ENCODE data around the gene KLF16.

The KLF16 gene

DNA sequence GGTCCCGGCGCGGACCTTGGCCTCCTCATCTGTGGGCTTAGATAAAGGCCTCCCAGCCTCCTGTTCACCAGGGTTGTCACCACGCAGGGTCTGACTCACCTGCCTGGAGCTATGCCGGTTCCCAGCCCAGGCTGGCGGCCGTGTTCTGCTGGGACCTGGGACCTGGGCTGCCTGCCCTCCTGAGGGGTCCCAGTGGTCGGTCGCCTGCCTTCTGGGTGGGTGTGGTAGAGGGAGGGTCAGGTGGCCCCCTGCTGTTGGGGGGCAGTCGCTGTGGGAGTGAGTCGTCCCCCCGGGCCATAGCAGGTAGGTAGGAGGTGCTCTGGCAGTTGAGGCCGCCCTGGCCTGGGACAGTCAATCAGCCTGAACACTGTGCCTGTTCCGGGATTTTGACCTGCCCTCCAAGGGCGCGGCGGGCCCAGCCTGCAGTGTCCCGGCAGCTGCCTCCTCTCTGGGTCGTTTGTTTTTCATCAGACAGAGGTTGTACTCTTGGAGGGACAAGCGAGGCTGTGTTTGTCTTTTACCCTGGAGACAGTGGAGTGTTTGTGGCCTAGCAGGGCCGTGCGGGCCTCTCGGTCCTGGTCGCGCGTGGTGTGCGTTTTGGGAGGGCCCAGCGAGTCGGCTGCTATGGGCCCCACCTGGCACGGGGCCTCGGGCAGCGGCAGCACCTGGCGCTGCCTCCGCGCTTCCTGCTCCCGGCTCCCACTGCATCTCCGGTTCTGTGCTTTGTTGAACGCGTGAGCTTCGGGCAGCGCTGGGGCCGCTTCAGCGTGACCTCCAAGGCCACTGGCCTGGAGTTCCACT is 44.4 kb upstream of the KLF16 start:
- TF ChIP-seq ZFX (IDR thresholded peaks at IDR 0.05; ENCODE audit: borderline replicate concordance) = no peak
- TF ChIP-seq, protein P1, sequence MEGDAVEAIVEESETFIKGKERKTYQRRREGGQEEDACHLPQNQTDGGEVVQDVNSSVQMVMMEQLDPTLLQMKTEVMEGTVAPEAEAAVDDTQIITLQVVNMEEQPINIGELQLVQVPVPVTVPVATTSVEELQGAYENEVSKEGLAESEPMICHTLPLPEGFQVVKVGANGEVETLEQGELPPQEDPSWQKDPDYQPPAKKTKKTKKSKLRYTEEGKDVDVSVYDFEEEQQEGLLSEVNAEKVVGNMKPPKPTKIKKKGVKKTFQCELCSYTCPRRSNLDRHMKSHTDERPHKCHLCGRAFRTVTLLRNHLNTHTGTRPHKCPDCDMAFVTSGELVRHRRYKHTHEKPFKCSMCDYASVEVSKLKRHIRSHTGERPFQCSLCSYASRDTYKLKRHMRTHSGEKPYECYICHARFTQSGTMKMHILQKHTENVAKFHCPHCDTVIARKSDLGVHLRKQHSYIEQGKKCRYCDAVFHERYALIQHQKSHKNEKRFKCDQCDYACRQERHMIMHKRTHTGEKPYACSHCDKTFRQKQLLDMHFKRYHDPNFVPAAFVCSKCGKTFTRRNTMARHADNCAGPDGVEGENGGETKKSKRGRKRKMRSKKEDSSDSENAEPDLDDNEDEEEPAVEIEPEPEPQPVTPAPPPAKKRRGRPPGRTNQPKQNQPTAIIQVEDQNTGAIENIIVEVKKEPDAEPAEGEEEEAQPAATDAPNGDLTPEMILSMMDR (IDR thresholded peaks at IDR 0.05) = no peak
- no peak overlapping the region for H3K27ac ChIP-seq

DNA sequence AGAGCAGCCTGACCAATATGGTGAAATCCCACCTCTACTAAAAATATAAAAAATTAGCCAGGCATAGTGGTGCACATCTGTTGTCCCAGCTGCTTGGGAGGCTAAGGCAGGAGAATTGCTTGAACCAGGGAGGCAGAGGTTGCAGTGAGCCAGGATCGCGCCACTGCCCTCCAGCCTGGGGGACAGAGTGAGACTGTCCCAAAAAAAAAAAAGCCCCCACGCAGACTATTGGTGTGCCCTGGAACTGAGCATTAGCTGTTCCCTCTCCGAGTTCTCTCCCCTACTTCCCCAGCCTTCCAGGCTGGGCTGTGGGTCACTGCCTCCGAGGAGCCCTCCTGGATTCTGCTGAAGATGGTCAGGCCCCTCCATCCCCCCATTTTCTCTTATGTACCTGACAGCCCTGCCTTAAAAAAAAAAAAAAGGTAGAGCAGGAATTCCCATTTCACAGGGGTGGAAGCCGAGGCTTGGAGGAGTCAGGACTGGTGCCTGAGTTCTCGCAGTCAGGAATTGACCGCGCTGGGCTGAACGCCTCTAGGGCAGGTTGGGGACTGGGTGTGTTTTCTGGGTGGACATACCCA is 43.7 kb upstream of the KLF16 start:
- TF ChIP-seq ZFX (IDR thresholded peaks at IDR 0.05; ENCODE audit: borderline replicate concordance) = no peak
- TF ChIP-seq, protein P1 (IDR thresholded peaks at IDR 0.05) = no peak
- H3K27ac ChIP-seq = peak overlapping the region; percentile 86; the same call in 1 of the 2 replicates

DNA sequence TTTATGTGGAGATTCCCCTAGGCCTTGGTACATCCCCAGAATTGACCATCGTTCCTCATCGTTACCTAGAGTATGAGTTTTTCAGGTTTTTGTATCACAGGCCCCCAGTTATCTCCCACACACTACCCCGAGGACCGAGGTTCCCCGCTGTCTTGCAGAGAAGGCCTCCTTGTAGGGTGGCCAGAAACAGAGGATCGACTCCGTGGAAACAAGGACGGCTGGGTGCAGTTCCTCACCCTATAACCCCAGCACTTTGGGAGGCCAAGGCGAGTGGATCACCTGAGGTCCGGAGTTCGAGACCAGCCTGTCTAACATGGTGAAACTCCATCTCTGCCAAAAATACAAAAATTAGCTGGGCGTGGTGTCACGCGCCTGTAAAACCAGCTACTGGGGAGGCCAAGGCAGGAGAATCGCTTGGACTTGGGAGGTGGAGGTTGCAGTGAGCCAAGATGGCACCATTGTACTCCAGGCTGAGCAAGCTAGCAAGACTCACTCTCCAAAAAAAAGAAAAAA is 42.5 kb upstream of the KLF16 start:
- TF ChIP-seq, protein P1 (IDR thresholded peaks at IDR 0.05) = no peak
- no peak for TF ChIP-seq ZFX (IDR thresholded peaks at IDR 0.05; ENCODE audit: borderline replicate concordance)
- H3K27ac ChIP-seq = peak overlapping the region; percentile 86

DNA sequence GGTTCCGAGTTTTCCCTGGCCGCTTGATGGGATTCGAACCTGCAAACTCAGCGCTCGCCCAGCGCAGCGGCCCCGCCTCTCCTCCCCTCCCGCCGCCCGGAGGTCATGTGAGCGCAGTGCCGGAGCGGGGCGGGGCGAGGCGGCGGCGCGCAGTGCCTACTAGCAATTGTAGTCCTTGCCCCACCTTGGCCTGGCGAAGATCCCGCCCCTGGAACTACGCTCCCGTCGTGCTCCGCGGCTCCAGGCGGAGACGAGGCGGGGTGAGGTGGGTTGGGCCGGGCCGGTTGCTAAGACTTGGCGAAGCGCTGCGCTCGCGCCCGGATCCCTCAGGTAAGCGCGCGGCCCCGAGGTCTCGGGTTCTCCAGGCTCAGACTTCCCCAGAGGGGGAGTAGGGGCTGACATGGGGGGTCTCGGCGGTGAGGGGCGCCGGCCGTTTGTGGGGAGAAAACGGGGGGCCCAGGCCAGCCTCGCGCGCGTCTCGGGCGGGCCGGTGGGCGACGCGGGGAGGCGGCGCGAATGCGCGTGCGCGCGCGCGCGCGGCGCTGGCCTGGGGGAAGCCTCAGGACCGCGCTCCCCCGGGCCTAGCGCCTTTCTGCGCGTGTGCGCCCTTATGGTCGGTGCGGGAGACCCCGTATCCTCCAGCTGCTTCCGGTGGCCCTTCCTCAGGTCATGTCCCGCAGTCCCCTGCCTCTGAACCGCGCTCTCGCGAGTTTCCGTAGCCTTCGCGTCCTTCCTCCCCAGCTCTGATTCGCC is 41.9 kb upstream of the KLF16 start, which contains the start of the genes ADAT3 and SCAMP4:
TSS of gene ADAT3 (plus strand) at position 290 of the 753 bp plus-strand sequence. CDS start 6,649 bp downstream, outside the sequence.
TSS of gene SCAMP4 (plus strand) at position 290 of the 753 bp plus-strand sequence. CDS start 9,621 bp downstream, outside the sequence.
- H3K27ac ChIP-seq = peak within 1 kb of the TSS; percentile 86
- no peak for TF ChIP-seq ZFX (IDR thresholded peaks at IDR 0.05; ENCODE audit: borderline replicate concordance)
- TF ChIP-seq, protein P1 (IDR thresholded peaks at IDR 0.05) = no peak

DNA sequence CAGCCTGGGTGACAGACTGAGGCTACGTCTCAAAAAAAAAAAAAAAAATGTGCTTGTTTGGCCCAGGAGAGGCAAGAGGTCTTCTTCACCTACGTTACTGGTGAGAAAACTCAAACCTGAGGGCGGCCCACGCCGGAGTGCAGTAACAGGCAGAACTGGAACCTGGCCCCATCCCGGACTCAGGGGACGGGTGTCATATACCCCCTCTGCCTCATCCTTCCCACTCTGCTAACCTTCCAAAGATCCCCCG is 41.4 kb upstream of the KLF16 start:
- H3K27ac ChIP-seq = peak overlapping the region; percentile 86
- no peak for TF ChIP-seq ZFX (IDR thresholded peaks at IDR 0.05; ENCODE audit: borderline replicate concordance)
- TF ChIP-seq, protein P1 (IDR thresholded peaks at IDR 0.05) = no peak

DNA sequence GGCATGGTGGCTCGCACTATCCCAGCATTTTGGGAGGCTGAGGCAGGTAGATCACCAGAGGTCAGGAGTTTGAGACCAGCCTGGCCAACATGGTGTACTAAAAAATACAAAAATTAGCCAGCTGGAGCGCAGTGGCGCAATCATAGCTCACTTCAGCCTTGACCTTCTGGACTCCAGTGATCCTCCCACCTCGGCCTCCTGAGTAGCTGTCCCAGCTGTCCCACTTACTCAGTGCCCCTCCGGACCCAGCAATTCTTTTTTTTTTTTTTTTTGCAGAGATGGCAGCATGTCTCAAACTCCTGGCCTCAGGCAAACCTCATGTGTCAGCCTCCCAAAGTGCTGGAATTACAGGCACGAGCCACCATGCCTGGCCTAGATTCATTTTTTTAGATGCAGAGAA is 39.5 kb upstream of the KLF16 start:
- no peak overlapping the region for H3K27ac ChIP-seq

More for the DNA sequence above, 39.5 kb upstream of the KLF16 start:
- TF ChIP-seq, protein P1 (IDR thresholded peaks at IDR 0.05) = no peak
- no peak for TF ChIP-seq ZFX (IDR thresholded peaks at IDR 0.05; ENCODE audit: borderline replicate concordance)
